Omental fat pad (tissue), 4 donors: ENCODE results near the gene EIF5A. TPM values are rescaled to one million over a fixed set of nuclear protein-coding genes. Genes with fewer than 3 reads are reported as not detected.

Experiments used
- ATAC-seq: fragments of 150-250 bp; one replicate; pipeline ENCODE4 v1.9.1; 2016; ENCODE audit warnings: mild to moderate bottlenecking, moderate library complexity; ENCODE audit not compliant: low FRiP score
- DNase-seq: peaks from one replicate; pipeline ENCODE4 v3.0.0-alpha.2; 2019; ENCODE audit warnings: low spot score
- total RNA-seq, 4 donors: library from RNA; depleted of rRNA; stranded (reverse); fragments of >200 nt; gene quantifications; one replicate each; pipeline ENCODE4 v1.1.0, GENCODE V29; 2016
- TF ChIP-seq, protein P1 (sequence below), 3 donors: fragments of 450-650 bp; IDR thresholded peaks; one replicate each; pipeline ENCODE4 v1.5.1; 2016 to 2017; ENCODE audit warnings: antibody characterized with exemption in 3 of 3, mild to moderate bottlenecking in 3 of 3, moderate library complexity in 2 of 3

Gene EIF5A
- total RNA-seq, 4 donors from 2014 or later = 127 to 408 (median 282) TPM

DNA sequence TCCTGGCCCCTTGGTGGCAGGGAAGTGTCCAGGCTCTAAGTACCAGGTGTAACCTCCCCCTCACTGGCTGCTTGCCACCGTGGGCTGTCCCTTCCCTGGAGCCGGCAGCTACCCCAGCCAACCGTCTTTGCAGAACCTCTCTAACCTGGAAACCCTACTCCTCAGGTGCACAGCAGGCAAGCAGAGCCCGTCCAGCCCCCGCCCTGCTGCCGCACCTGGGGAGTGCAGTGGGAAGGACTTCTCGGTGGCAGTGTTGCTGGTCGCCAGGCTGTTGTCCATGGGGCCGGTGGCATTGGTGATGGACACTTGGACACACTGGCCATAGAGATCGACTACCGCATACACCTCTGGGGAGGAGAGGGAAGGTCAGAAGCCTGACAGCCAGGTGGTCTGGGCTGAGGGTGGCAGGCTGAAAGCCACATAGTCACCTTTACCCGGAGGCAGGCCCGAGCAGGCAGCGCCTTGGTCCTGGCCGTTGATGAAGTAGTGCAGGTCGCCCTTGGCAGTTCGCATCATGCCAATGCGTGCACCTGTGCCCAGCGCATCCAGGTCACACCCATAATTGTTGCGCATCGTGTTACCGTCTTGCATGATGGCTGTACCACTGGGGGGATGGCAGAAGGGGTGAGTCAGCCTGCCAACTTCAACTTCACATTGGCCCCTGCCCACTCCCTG is 15.2 kb downstream of the EIF5A start:
- ATAC-seq (no peak), DNase-seq (no peak)
- TF ChIP-seq, protein P1, sequence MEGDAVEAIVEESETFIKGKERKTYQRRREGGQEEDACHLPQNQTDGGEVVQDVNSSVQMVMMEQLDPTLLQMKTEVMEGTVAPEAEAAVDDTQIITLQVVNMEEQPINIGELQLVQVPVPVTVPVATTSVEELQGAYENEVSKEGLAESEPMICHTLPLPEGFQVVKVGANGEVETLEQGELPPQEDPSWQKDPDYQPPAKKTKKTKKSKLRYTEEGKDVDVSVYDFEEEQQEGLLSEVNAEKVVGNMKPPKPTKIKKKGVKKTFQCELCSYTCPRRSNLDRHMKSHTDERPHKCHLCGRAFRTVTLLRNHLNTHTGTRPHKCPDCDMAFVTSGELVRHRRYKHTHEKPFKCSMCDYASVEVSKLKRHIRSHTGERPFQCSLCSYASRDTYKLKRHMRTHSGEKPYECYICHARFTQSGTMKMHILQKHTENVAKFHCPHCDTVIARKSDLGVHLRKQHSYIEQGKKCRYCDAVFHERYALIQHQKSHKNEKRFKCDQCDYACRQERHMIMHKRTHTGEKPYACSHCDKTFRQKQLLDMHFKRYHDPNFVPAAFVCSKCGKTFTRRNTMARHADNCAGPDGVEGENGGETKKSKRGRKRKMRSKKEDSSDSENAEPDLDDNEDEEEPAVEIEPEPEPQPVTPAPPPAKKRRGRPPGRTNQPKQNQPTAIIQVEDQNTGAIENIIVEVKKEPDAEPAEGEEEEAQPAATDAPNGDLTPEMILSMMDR (IDR thresholded peaks at IDR 0.05) = no peak

DNA sequence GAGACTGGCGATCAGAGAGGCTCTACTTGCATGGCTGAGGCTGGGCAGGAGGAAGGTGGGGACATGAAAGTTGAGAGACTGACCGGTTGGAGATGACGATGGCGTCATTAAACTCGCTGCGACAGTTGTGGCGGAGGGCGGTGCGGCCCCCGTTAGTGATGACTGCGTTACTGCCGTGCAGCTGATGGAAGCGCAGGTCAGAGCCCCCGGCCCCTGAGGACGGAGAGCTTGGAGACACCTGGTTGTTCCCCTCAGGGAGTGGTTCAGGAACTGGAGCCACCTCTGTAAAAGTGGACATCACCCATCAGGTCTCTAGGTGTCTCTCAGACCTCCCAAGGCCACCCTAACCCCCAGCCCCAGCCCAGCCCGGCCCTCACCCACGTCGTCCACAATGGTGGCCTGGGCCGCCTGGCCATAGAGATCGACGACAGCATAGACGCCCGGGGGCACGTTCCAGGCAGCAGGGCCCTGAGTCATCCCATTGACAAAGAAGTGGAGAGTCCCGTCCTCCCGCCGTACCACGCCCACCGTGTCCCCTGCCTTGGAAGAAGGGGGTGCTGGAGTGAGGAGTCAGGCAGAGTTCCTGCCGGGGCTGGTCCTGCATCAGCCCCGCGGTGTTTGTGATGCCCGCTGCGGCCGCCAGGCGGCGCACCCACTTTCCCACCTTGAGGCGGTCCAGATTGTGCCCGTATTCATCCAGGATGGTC is 16.5 kb downstream of the EIF5A start:
- DNase-seq (no peak), ATAC-seq (no peak)
- TF ChIP-seq, protein P1 (IDR thresholded peaks at IDR 0.05) = peak in 1 of 3 donors; percentile 78

DNA sequence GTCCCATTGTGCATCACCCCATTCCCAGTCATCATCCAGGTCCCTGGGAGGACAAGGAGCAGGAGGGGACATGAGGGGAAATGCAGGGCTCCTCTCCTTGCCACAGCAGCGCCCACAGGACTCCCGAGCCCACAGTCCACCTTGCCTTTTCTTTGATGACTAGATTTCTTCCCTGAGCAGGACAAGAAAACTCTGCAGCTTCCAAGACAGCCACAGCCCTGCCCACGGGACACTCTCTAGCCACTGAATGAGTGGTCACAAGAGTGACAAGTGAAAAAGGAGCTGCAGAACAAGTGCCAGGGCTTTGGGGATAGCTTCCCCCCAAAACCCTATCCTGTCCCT is 17.0 kb downstream of the EIF5A start:
- ATAC-seq (no peak), DNase-seq (no peak)
- TF ChIP-seq, protein P1 (IDR thresholded peaks at IDR 0.05) = no peak

DNA sequence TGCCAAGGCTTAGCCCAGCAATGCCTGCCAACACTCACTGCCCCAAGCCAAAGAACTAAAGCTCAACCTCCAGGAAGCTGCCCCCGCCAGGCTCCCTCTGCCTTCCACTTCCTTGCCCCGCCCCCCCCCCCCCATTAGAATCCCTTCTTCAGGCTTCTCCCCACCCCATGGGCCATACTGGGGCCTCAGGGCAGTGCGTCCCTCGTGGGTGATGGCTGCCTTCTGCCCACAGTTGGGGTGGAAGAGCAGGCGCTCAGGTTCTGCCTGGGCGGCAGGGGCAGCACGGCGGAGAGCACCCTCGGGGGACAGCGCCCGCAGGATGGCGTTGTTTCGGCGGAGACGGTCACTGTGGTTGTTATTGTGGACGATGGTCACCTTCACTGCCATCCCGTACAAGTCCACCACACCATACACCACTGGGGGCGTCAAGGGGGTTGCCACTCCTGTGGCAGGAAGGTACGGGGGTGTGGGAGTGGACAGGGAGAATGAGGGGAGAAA is 17.7 kb downstream of the EIF5A start:
- ATAC-seq = no peak
- TF ChIP-seq, protein P1 (IDR thresholded peaks at IDR 0.05) = no peak
- DNase-seq = no peak

DNA sequence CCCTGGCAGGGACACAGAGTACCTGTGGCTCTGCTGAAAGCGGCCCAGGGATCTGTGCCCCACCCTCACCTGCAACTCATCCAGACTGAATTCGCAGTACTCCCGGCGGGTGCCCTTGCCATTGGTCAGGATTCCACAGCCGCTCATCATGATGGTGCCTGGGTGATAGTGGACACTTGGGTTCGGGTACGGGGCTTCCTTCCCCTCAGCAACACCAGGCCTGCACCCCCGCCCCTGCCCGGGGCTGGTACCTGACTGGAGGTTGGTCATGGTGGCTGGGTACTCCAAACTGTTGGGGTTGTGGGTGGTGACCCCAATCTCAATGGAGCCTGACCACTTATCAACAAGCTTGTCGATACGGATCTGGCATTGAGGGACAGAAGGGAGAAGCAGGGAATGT is 18.8 kb downstream of the EIF5A start:
- ATAC-seq = no peak
- TF ChIP-seq, protein P1 (IDR thresholded peaks at IDR 0.05) = no peak

DNA sequence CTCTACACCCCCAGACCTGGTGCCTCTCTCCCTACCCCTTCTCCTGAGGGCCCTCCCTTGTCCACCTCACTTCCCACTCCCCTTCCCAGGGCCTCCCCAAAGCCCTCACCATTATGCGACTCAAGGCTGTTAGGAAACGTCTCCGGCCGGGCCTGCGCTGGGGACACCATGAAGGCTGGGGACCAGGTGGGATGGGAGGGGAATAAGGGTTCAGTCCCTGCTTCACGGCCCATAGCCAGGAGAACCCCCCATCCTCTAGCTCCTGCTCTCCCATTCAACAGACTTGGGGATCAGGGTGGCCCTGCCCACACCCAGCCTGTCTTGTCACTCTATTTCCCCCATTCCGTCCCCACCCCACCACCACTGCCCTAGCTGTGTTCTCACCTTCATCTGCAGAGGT is 19.6 kb downstream of the EIF5A start:
- DNase-seq = no peak
- TF ChIP-seq, protein P1 (IDR thresholded peaks at IDR 0.05) = no peak
- no peak for ATAC-seq

More for the DNA sequence above, 18.8 kb downstream of the EIF5A start:
- no peak for DNase-seq

DNA sequence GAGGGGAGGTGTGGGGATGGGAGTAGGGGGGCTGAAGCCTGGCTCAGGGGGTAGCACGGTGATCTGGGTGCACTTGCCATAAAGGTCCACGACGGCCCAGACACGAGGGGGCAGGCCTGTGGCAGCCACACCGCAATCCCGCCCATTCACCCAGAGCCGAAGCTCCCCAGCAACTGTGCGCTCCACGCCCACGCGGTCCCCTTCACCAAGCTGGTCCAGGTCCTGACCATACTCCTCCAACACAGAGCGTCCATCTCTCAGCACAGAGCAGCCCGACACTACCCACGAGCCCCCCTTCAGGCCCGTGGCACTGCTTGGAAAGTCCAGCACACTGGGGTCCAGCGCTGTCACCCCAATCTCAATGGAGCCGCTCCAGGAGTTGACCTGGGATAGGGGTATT is 20.1 kb downstream of the EIF5A start:
- TF ChIP-seq, protein P1 (IDR thresholded peaks at IDR 0.05) = no peak
- no peak for ATAC-seq
- DNase-seq = no peak
